ENCODE results near the gene AEN. TPM values are rescaled to one million over a fixed set of nuclear protein-coding genes. Genes with fewer than 3 reads are reported as not detected.

The AEN gene
- total and polyA plus RNA-seq, 12 donors: 4.9 to 29.3 (median 12.9) TPM

GRCh38 chr15:88674661-88675060, 53.5 kb downstream of the AEN start:
- H3K27me3 ChIP-seq: peaks cover 3% of the 10 kb centered on the region
- intact Hi-C loops (cut with DNase I): no loop called here
- no peak overlapping the region for H3K4me3 ChIP-seq
- DNase-seq: no peak
- no peaks in the 10 kb centered on the region for H3K9me3 ChIP-seq (replicated peaks in 1 of 3)
- 76 to 87% (median 84%) methylated on average over 4 of the region's 4 CpGs for WGBS, 4 donors
- TF ChIP-seq CTCF (IDR thresholded peaks at IDR 0.05) (no peak), POLR2A (IDR thresholded peaks at IDR 0.05) (no peak)
- H3K27ac ChIP-seq: no peak overlapping the region
- H3K4me1 ChIP-seq (replicated peaks in 1 of 2): no peaks in the 10 kb centered on the region
- no peaks in the 10 kb centered on the region for H3K36me3 ChIP-seq (replicated peaks in 1 of 2)

GRCh38 chr15:88678755-88679154, 57.6 kb downstream of the AEN start:
- no peaks in the 10 kb centered on the region for H3K9me3 ChIP-seq (replicated peaks in 1 of 3)
- TF ChIP-seq POLR2A (IDR thresholded peaks at IDR 0.05) (no peak), CTCF (IDR thresholded peaks at IDR 0.05) (no peak)
- peaks cover 0 to 3% of the 10 kb centered on the region in 2 donors for H3K4me1 ChIP-seq (replicated peaks in 1 of 2)
- H3K27me3 ChIP-seq: no peaks in the 10 kb centered on the region
- intact Hi-C loops (cut with DNase I): no loop called here
- H3K4me3 ChIP-seq: no peak overlapping the region
- H3K36me3 ChIP-seq (replicated peaks in 1 of 2): no peaks in the 10 kb centered on the region
- 83 to 96% (median 88%) methylated on average over 6 of the region's 6 CpGs for WGBS, 4 donors
- no peak for DNase-seq
- H3K27ac ChIP-seq: no peak overlapping the region

GRCh38 chr15:88680241-88681001, 59.3 kb downstream of the AEN start:
- Histone ChIP-seq H3K27ac (no peak overlapping the region), H3K4me1 (replicated peaks in 1 of 2) (peaks cover 0 to 3% of the 10 kb centered on the region in 2 donors), H3K9me3 (replicated peaks in 1 of 3) (no peaks in the 10 kb centered on the region), H3K27me3 (no peaks in the 10 kb centered on the region), H3K4me3 (no peak overlapping the region), H3K36me3 (replicated peaks in 1 of 2) (no peaks in the 10 kb centered on the region)
- no peak for TF ChIP-seq CTCF (IDR thresholded peaks at IDR 0.05)
- no peak for TF ChIP-seq POLR2A (IDR thresholded peaks at IDR 0.05)
- intact Hi-C loops (cut with DNase I): no loop called here
- DNase-seq: no peak
- 89 to 92% (median 90%) methylated on average over 13 of the region's 13 CpGs for WGBS, 4 donors

GRCh38 chr15:88681610-88682221, 60.6 kb downstream of the AEN start:
- TF ChIP-seq CTCF (IDR thresholded peaks at IDR 0.05) (no peak), POLR2A (IDR thresholded peaks at IDR 0.05) (no peak)
- Histone ChIP-seq H3K27ac (no peak overlapping the region), H3K9me3 (replicated peaks in 1 of 3) (no peaks in the 10 kb centered on the region), H3K36me3 (replicated peaks in 1 of 2) (no peaks in the 10 kb centered on the region), H3K4me1 (replicated peaks in 1 of 2) (peaks cover 0 to 3% of the 10 kb centered on the region in 2 donors), H3K4me3 (no peak overlapping the region), H3K27me3 (no peaks in the 10 kb centered on the region)
- intact Hi-C loops (cut with DNase I): no loop called here
- 36 to 48% (median 43%) methylated on average over 6 to 13 of the region's 13 CpGs for WGBS, 4 donors
- peak in 6 of 7 donors; percentile 43 to 73 (median 70) for DNase-seq

MicroRNA genes within 50 kb of the gene (microRNA counts, 767-probe panel; counts per million panel counts)
- microRNA hsa-miR-1179: 0 counts per million in 2 donors
- 0 to 8,358 counts per million in 2 donors for microRNA hsa-miR-7-5p

Small RNA genes within 50 kb of the gene (microRNA-seq; reads per million reads assigned to microRNA genes)
- gene MIR1179 (4.5 to 15.2 (median 5.3) reads per million in 3 donors), gene MIR3529 (0 reads per million in 3 donors), gene MIR7-2 (0 reads per million in 3 donors)

Small RNA genes within 50 kb of the gene (small RNA-seq; reads per million reads assigned to genes)
- gene MIR1179 (0.24 to 0.50 reads per million in 2 donors), gene MIR7-2 (0 to 0.33 reads per million in 2 donors)

Other genes with a start within 250 kb of the AEN start
- gene MRPL46, start 154.0 kb upstream of the AEN start, total RNA-seq: 100 to 1,000 TPM in 1 of 9 donors, 10 to 100 TPM in 8; 35.6 to 194 (median 46.8) TPM
- gene MRPL46, start 154.0 kb upstream of the AEN start, polyA plus RNA-seq: 100 to 1,000 TPM in 1 of 3 donors, 10 to 100 TPM in 2; 31.7 to 103 (median 36.7) TPM
- 100 to 1,000 TPM in 2 of 9 donors, 10 to 100 TPM in 7; 47.7 to 194 (median 57.2) TPM for gene MRPS11, start 153.6 kb upstream of the AEN start, total RNA-seq
- 100 to 1,000 TPM in 1 of 3 donors, 10 to 100 TPM in 2; 41.3 to 121 (median 61.9) TPM for gene MRPS11, start 153.6 kb upstream of the AEN start, polyA plus RNA-seq
- 10 to 100 TPM in 5 of 9 donors, 1 to 10 TPM in 4; 4.8 to 16.6 (median 10.3) TPM for gene DET1, start 74.7 kb upstream of the AEN start, total RNA-seq
- 10 to 100 TPM in 1 of 3 donors, 1 to 10 TPM in 2; 2.5 to 14.3 (median 4.8) TPM for gene DET1, start 74.7 kb upstream of the AEN start, polyA plus RNA-seq
- gene ISG20, start 17.7 kb downstream of the AEN start, total RNA-seq: 10 to 100 TPM in 2 of 9 donors, 1 to 10 TPM in 7; 1.6 to 13.6 (median 7.6) TPM
- 10 to 100 TPM in 2 of 3 donors, 1 to 10 TPM in 1; 4.4 to 11.7 (median 10.2) TPM for gene ISG20, start 17.7 kb downstream of the AEN start, polyA plus RNA-seq
- 1 to 10 TPM in 1 of 9 donors, under 1 TPM in 8; 0.20 to 2.4 (median 0.41) TPM for gene ACAN, start 182.1 kb downstream of the AEN start, total RNA-seq
- 1 to 10 TPM in 2 of 3 donors, under 1 TPM in 1; 0.04 to 2.3 (median 1.4) TPM for gene ACAN, start 182.1 kb downstream of the AEN start, polyA plus RNA-seq